GM19395 (cell line): ENCODE data around the gene WDR27.
"Not testable (repeated sequence)": the region's sequence is repeated elsewhere in the genome, so short reads cannot be mapped to it uniquely, and the experiment has no call there.

ENCODE experiments used
- ATAC-seq: cut with Tn5 transposase; IDR thresholded peaks from one replicate; pipeline ENCODE4 v1.9.1; 2021; ENCODE audit warnings: mild to moderate bottlenecking, moderate library complexity; ENCODE audit not compliant: unreplicated experiment

Gene WDR27

GRCh38 chr6:169452117-169452868 is 249.5 kb downstream of the WDR27 start:
- no peak for ATAC-seq

- no peak for ATAC-seq
Observed at GRCh38 chr6:169451065-169451838, 250.6 kb downstream of the WDR27 start.

DNA sequence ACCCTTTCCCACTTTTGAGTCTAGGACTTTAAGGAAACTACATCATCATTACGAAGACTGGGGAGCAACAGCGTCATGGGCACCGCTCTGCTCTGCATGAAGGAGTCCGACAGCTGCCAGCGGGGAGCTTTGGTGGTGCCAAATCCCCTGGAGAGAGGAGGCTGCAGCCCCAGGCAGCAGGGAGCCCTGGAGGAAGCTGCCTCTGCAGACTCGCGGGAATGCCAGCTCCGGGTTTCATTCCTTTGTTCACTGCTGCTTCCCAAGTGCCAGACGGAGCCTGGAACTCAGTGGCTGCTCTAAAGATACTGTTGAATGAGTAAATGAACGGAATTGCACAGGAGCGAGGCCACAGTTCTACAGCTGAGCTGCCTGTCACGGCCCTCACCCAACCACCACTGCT is 251.7 kb downstream of the WDR27 start:
- ATAC-seq: no peak

DNA sequence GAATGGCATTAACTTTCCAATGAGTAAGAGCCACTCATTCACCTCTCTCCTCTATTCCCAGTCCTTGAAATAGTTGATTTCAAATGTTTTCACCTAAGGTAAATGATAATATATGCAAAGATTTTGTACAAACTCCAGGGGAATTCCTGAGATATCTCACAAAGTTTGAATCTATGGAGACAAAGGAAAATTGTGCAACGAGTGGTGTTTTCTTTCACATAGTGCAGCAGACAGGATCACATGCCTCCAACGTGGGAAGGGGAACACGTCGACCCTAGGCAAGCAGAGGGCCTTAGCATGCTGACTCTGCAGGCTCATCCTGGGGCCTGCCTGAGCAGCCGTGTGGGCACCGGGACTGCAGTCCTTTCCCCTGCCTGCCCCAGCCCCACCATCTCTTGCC is 252.6 kb downstream of the WDR27 start:
- ATAC-seq: no peak

DNA sequence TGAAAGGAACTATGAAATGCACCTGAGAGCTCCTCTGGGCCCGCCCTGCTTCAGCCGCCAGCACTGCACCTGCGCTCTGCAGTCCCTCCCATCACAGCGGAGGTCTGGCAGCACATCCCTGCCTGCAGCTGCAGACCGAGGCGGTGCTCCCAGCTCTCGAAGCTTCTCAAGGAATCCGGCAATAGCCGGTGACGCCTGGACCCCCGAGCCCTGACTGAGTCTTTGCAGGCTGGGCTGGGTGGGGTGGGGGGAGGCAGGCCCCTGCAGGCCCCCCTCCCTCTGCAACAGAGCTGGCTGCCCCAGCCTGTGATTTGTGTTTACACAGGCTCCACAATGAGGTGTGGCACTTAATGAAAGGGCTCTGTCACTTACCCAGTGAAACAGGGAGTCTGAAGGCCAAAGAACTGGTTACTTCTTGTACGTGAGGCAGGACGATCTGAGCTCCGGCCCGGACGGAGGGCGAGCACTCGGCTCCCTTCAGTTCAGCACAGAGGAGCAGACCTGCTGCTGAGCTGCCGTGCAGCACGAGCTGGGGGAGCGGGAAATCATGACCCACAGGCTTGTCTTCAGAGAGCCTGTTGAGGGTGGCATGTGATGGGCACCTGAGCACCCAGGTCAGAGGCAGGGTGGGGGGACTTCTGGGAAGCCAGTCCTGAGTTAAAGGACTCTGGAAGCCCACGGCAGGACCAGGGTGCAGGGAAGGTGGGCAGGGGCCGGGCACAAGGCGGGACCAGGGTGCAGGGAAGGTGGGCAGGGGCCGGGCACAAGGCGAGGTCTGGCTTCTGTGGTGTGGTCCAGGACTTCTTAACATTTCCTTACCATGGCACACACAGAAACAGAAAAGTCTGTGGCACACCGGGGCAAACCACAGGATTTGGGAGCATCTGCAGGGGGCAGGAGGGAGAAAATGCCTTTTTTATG is 255.9 kb downstream of the WDR27 start:
- no peak for ATAC-seq

GRCh38 chr6:169445227-169445626 is 256.6 kb downstream of the WDR27 start:
- ATAC-seq: no peak

DNA sequence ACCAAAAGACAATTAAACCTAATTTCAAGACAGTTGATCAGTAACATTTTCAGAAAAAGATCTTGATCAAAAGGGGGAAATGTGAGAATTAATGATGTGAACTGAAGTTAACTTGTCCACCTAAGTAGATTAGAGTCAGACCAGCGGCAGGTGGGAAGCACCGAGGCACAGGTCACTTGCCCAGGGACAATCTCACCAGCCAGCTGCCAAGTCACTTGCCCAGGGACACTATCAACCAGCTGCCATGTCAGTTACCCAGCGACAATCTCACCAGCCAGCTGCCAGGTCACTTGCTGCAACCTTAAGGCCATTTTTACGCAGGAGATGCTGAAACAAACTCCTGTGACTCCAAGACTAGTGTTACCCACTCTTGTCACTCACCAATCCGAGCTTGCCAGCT is 260.5 kb downstream of the WDR27 start:
- ATAC-seq: no peak

DNA sequence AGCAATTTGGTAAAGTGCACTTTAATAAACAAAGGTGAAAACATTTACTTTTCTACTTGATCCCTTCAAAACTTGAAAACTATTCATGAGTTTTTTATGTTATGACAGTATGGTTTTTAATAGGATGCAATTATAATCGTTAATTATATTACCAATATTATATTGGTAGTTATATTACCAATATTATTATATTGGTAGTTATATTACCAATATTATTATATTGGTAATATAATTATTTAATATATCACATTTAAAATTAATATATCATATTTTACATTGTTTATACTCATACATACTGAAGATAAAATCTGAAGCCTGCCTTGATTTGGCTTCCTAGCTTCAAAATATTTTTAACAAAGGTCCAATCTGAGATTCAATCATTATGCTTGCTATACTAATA is 262.1 kb downstream of the WDR27 start:
- ATAC-seq: no peak

DNA sequence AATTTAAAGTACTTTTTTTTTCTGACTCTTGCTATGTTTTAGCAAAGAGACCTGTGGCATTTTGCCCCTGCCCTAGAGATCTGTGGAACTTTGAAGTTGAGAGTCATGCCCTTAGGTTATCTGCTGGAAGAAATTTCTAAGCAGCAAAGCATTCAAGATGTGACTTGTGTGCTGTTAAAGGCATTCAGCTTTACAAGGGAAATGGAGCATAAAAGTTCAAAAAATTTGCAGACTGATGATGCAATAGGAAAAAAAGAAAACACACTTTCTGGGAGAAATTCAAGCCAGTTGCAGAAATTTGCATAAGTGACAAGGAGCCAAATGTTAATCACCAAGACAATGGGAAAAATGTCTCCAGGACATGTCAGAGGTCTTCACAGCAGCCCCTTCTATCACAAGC is 267.3 kb downstream of the WDR27 start:
- ATAC-seq: not testable (repeated sequence)

DNA sequence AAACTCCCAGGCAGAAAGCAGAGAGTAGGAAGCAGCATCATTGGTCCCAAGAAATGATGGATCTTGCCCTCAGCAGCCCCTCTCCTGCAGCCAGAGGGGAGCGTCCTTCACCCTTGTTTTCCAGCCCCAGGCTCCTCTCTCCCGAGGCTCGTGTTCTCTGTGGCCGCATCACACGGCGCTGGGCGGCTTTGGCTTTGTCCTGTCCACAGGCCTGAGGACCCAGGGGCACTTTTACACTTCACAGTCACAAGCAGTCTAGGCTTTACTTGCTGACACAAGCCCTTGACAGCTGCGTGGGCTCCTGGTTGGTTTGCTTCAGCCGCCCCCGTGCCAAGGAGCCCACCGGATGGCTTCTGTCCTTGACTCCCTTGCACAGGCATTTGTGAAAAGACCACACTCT is 272.8 kb downstream of the WDR27 start:
- no peak for ATAC-seq

GRCh38 chr6:169428532-169428931 is 273.3 kb downstream of the WDR27 start:
- no peak for ATAC-seq

DNA sequence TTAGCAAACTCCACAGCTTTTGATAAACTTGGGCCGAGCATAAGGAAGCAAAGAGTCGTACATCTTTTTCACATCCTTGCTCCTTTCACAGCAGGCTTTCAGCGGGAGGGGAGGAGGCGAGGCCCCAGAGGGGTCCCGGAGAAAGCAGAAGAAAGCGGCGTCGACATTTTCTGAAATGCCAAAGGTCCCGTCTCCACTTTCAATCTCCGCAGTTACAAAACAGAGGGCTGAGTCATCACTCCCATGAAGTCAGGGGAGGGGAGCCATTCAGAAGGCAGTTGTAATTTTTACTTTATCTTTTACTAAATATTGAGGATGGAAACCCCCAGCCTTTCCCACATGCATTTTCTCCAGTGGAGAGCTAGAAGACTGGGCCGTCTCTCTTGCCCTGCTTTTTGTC is 274.0 kb downstream of the WDR27 start:
- no peak for ATAC-seq

GRCh38 chr6:169426611-169427010 is 275.2 kb downstream of the WDR27 start:
- no peak for ATAC-seq

- no peak for ATAC-seq
Observed at GRCh38 chr6:169425628-169426370, 276.0 kb downstream of the WDR27 start.

- ATAC-seq: no peak
Observed at GRCh38 chr6:169424821-169425240, 277.0 kb downstream of the WDR27 start.

DNA sequence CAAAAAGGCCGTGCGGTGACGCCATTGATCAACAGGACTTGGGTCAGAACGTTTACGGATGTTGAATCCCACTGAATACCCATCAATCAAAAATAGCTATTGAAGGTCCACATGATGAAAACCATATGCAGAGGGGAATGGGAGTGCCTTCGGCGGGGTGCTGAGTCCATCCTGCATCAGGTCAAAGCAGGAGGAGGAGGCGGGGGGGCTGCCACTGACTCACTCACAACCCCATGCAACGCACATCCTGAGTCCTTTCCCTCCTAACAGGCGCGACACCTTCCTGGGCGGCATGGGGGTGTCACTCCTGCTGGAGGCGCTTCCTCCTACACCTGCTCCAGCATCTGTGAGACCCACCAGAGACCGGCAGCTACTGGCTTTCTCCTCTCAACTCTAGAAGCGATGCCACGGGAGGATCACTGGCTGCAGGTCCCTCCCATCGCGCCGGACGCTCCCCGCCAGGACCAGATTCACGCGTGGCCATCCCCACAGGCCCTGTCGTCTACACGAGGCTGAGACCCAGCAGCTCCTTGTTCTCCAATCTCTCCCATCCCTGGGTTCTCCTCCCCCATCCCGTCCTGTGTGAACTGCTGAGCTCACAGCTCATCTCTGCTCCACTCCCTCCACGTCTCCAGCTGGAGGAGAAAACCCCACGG is 277.6 kb downstream of the WDR27 start:
- ATAC-seq: no peak

GRCh38 chr6:169421586-169422264 is 280.1 kb downstream of the WDR27 start:
- ATAC-seq: no peak

GRCh38 chr6:169420912-169421543 is 280.8 kb downstream of the WDR27 start:
- ATAC-seq: no peak

GRCh38 chr6:169417101-169417500 is 284.7 kb downstream of the WDR27 start:
- ATAC-seq: no peak
